GM18873 (cell line): ENCODE measurements around the gene RPL18.
"Not testable (repeated sequence)": the region's sequence is repeated elsewhere in the genome, so short reads cannot be mapped to it uniquely, and the experiment has no call there.

Experiments
- ATAC-seq: cut with Tn5 transposase; IDR thresholded peaks from one replicate; pipeline ENCODE4 v1.9.1; 2021; ENCODE audit warnings: mild to moderate bottlenecking, moderate library complexity, moderate number of reproducible peaks; ENCODE audit not compliant: unreplicated experiment, low FRiP score

RPL18 gene

GRCh38 chr19:48595171-48595570 lies 23.8 kb downstream of the RPL18 start:
- no peak for ATAC-seq

- ATAC-seq, result no peak
Measured at GRCh38 chr19:48591021-48591420, 28.0 kb downstream of the RPL18 start.

- no peak for ATAC-seq
Measured at GRCh38 chr19:48588670-48589401, 30.1 kb downstream of the RPL18 start.

GRCh38 chr19:48587387-48587786 lies 31.6 kb downstream of the RPL18 start:
- ATAC-seq, result no peak

GRCh38 chr19:48582168-48582567 lies 36.8 kb downstream of the RPL18 start:
- no peak for ATAC-seq

GRCh38 chr19:48578891-48579290 lies 40.1 kb downstream of the RPL18 start:
- no peak for ATAC-seq

GRCh38 chr19:48577908-48578307 lies 41.1 kb downstream of the RPL18 start:
- ATAC-seq, result not testable (repeated sequence)

GRCh38 chr19:48575931-48576622 lies 42.9 kb downstream of the RPL18 start:
- ATAC-seq, result no peak

- ATAC-seq, result no peak
Measured at GRCh38 chr19:48573163-48573505, 45.8 kb downstream of the RPL18 start.

GRCh38 chr19:48571378-48572162 lies 47.4 kb downstream of the RPL18 start:
- no peak for ATAC-seq

- ATAC-seq, result no peak
Measured at GRCh38 chr19:48569814-48570213, 49.2 kb downstream of the RPL18 start.

GRCh38 chr19:48568345-48568886 lies 50.6 kb downstream of the RPL18 start:
- no peak for ATAC-seq
